T-helper 2 cell treated with Interferon-gamma antibody and Interleukin-4, amounts not matched to agents 100 ng/mL and 5 ng/mL, for 36 hours (primary cell): ENCODE measurements around the gene CDCP1. TPM values are rescaled to one million over a fixed set of nuclear protein-coding genes. Genes with fewer than 3 reads are reported as not detected.

ENCODE experiments used
- intact Hi-C: fragments of 100-400 bp; cut with micrococcal nuclease; formaldehyde crosslinking; loops from one replicate; pipeline ENCODE4 v1.15.1; 2023
- total RNA-seq: library from RNA; stranded (reverse); gene quantifications from 2 replicates; pipeline ENCODE4 v1.2.3, GENCODE V29; 2022

The CDCP1 gene
- total RNA-seq, 1 donor from 2014 or later = 21.8 TPM

- intact Hi-C loops = no loop called here
These were observed 6.6 kb downstream of the CDCP1 start for GRCh38 chr3:45139372-45140140.

DNA sequence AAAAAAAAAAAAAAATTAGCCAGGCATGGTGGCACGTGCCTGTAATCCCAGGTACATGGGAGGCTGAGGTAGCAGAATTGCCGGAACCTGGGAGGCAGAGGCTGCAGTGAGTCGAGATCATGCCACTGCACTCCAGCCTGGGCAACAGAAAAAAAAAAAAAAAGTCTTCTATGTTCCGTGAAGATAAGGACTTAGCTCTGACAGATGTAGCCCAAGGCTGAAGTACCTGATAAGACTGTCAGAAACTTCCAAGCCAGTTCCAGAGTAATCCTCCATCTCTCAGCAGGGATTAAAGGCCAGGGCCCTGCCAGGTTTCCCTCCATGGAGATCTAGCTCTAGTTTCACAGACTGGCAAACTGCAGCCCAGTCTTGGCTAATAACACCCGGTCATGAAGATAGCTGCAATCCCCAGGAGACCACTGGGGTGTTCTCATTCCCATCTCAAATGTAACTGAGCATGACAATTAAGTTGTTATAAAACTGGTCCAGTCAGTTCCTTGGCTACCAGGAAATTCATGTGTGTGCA, 8.5 kb downstream of the CDCP1 start:
- intact Hi-C loops = no loop called here

- intact Hi-C loops = no loop called here
These were observed 10.2 kb downstream of the CDCP1 start for GRCh38 chr3:45135959-45136358.

DNA sequence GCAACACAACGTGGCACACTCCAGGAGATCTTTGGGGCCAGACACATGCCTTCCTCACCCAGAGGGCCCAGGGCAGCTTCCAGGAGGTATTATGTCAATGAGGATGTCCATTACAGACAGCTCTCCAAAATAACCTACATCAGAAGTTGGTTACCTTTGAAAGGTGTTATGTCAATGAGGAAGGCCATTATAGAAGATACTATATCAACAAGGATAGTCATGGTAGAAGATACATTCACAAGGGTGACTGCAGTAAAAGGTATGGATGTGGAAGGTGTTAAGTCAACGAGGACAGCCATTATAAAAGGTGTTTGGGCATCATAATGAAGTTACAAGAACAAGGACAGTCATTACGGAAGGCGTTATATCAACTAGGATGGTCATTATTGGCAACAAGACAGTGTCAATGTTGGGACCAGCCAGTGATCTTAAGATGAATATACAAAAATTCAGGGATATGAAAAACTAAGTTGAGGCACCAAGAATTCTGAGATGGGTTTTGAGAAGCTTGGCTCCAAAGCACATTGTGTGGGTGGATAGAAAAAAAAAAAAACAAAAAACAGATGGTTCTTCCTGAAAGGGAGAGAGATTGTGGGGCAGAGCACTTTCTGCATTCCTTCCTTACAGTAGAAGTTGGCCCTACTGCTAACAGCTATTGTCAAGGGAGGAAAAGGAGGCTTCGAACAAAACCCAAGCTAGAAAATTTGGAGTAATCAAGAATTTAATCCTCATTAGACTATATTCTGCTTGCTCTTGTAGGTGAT, 11.2 kb downstream of the CDCP1 start:
- intact Hi-C loops = no loop called here

GRCh38 chr3:45132568-45133211, 13.5 kb downstream of the CDCP1 start:
- intact Hi-C loops = no loop called here

GRCh38 chr3:45131201-45131600, 15.0 kb downstream of the CDCP1 start:
- intact Hi-C loops = no loop called here

- intact Hi-C loops = no loop called here
These were observed 15.7 kb downstream of the CDCP1 start for GRCh38 chr3:45130476-45130875.

- intact Hi-C loops = no loop called here
These were observed 17.2 kb downstream of the CDCP1 start for GRCh38 chr3:45128950-45129349.

DNA sequence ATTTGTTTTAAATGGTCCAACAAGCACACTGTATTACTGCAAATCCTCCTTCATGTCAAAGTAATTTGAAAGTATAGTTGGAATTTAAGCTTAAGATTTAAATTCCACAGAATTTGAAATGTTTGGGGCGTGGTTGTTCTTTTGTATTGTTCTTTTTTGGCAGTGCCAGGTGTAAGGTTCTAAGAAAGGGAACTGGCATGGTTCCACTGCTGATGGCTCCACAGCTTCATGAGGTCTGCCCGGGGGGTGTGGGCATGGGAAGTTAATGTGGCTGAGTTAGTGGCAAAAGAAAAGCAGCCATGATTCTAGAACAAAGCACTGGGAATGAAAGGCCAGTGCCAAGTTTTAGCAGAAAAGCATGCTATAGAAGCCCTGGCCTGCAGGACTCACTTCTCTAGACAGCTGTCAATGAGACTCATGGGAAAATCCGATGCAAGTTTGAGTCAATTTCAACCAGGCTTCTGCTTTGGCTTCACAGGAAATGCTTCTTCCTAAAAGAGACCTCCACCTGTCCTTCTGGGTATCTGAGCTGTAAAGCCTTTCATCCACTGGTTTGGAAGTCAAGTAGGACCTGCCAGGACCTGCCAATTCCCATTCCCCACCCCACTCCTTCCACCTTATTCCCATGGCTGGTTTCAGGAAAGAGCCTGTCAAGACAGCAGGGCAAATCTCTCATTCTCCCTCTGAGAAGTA, 18.9 kb downstream of the CDCP1 start:
- intact Hi-C loops = no loop called here

DNA sequence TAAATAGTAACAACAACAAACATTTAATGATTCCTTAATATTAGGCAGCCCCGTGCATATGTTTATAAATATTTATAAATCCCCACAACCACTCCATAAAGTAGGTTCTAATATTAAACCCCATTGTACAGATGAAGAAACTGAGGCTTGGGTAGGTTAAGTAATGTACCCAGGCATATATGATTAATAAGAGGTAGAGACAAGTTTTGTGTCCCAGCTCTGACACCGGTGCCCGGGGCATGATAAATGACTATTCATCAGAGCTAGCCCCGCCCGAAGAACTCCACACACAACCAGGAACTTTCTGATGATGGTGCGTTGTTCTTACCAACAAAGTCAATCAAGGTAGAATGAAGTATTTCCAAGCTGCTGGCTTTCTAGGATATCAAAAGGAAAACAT, 19.4 kb downstream of the CDCP1 start:
- intact Hi-C loops = no loop called here

DNA sequence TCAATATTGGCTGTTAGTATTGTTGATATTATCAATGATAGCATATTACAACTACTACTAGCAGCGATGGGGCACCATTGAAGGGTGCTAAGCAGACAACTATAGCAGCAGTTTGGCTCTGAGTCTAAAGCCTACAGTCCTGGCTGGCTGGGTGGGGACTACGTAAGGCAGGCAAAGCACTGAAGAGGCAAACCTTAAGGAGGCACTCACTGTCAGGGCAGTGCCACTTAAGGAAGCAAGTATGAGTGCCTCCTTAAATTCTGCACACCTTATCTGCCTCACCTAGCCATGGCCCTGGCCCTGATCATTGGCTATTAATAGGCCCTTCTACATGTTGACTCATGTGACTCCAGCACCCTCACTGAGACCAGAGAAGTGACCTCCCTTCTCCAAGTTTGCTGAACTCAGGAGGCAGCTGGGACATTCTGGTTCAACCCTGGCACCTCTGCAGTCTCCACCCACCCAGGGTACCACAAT, 20.6 kb downstream of the CDCP1 start:
- intact Hi-C loops = no loop called here

DNA sequence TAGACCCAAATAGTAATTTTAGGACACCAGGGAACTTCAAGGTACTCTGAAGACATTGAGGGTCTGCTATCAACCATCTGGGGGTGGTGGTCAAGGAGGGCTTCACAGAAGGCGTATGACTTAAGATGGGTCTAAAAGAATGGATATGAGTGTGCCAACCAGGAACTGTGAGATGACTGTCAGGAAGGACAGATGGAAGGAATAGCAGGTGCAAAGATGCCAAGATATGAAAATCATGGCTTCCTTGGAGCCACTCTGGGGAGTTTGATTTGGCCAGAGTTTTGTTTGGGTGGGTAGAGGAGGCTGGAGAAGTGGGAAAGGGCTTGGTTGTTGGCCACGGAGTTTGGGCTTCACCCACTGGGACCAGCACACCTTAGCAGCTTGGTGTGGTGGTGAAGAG, 21.2 kb downstream of the CDCP1 start:
- intact Hi-C loops = no loop called here

GRCh38 chr3:45124352-45124751, 21.8 kb downstream of the CDCP1 start:
- intact Hi-C loops = no loop called here

DNA sequence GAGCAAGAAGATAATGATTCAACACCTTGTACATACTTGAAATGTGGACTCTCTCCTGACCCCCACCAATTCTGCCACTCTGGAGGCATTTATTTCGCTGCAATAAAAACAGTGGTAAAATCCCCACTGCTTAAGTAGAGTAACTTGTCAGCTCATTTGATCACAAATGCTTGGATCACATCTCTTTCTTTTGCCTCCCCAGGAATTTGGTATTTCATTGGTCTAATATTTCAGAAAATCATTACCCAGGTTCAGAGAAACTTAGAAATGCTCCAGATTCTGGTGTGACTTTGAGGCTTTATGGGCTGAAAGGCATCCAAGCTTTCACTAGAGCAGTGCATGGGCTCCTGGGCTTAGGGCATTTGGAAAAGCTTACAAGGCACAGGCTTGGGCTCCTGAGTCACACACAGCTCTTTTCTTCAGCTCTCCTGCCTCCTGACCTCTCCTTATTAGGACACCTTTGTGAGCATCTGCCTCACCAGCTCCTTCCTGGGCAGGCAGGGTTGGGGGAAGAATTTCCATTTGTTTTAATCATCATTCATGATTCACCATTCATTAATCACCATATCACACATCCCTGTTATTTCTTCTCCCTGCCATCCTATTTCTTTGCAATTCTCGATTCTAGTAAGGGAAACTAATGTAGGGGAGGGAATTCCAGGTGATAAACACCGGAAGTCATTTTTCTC, 22.5 kb downstream of the CDCP1 start:
- intact Hi-C loops = no loop called here

GRCh38 chr3:45123030-45123429, 23.1 kb downstream of the CDCP1 start:
- intact Hi-C loops = no loop called here

DNA sequence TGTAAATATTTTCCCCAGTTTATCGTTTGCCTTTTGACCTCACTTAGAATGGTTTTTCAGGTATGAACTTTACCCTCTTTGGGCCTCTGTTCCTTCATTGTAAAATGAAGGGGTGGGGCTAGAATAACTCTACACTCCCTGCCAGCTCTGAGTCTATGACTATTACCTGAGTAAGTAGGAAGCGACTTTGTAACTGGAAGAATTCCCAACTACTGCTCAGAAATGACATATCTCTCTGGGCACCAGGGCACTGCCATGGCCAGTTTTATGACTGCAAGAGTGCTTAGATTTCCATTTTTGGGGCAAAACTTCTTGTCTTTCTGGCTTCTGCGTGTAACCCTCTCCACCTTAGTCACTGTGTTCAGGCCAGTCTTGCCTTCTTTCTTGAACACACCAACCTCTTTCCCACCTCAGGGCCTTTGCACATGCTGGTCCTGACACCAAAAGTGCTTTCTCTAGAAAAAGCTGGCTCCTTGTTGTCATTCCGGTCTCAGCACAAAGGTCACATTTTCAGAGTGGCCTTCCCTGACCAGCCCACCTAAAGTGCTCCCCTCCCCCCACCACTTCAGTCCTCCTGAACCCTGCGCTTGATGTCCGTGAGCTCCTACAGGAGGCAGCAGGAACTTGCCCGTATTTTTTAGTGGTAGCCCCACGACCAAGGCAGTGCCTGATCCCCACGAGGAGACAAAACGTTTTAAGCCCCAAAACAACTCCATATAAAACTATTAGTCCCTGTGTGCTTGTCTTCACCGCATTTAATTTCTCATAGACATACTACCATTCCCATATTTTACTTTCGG, 25.6 kb downstream of the CDCP1 start:
- intact Hi-C loops = no loop called here

DNA sequence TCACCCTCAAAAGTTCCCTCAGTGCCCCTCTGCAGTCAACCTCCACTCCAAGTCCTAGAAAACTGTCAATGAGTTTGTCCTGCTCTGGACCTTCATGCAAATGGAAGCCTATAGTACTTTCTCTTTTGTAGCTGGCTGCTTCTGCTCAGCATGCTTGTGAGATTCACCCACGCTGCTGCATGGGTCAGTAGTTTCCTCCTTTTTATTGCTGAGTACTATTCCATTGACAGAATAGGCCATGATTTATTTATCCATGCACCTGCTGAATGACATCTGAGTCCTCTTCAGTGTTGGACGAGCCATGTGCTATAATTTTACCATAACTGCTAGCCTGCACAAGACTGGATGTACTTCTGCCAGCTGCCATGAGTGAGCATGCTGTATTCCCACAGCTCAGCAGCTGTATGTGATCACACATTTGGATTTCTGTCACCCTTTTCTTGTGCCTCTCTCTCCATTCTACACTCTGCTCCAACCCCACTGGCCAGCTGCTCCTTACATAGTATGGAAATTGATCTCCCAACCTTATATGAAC, 26.3 kb downstream of the CDCP1 start:
- intact Hi-C loops = loop anchor here (2.0 kb wide), 1 partner anchor 79 kb away; no protein-coding TSS in a partner anchor

GRCh38 chr3:45119376-45119775, 26.8 kb downstream of the CDCP1 start:
- intact Hi-C loops = loop anchor here (2.0 kb wide), 1 partner anchor 79 kb away; no protein-coding TSS in a partner anchor

DNA sequence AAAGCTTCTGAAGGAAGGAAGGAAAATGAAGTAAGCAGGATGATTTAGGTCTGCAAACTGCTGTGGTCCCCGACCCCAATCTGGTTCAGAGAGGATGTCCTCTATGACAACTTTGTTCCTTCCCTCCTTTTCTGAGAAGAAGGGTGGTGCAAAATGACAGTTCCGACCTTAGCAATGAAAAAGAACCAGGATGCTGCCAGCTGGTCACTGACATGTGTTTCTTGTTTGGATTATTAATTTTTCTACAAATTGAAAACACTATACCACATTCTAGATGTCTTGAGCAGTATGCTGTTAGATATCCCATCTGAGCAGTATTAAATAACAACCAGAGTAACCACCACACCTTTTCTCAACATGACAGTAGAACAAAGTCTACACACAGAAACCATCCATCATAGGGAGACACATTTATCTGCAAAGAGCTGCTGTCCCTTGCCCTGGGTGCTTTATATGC, 27.5 kb downstream of the CDCP1 start:
- intact Hi-C loops = loop anchor here (1.0 to 2.0 kb wide), 3 partner anchors 27 to 78 kb away; no protein-coding TSS in a partner anchor
